HEK293T (cell line): ENCODE data around the gene BHLHE23.

Experiments
- CTCF ChIA-PET: fragments of 350-600 bp; formaldehyde crosslinking; extraction: SDS; loops from one replicate; lab custom pipeline; 2021; ENCODE audit warnings: antibody characterized with exemption, inconsistent platforms; lab: Yijun Ruan, JAX
- POLR2A ChIA-PET: fragments of 350-600 bp; formaldehyde crosslinking; extraction: SDS; loops from one replicate; lab custom pipeline; 2020; ENCODE audit warnings: antibody characterized with exemption, inconsistent platforms; lab: Yijun Ruan, JAX
- DNase-seq: peaks from one replicate; pipeline ENCODE4 v3.0.0; 2012; ENCODE audit warnings: mixed read lengths; ENCODE audit errors: extremely low spot score
- ARNT ChIP-seq: fragments of 450-650 bp; IDR thresholded peaks from 2 replicates; pipeline ENCODE4 v1.6.1; 2017; ENCODE audit warnings: mild to moderate bottlenecking
- BHLHE40 ChIP-seq: fragments of 450-650 bp; IDR thresholded peaks from 2 replicates; pipeline ENCODE4 v1.6.1; 2016; ENCODE audit warnings: mild to moderate bottlenecking, moderate library complexity, borderline replicate concordance
- CTBP1 ChIP-seq: fragments of 450-650 bp; IDR thresholded peaks from 2 replicates; pipeline ENCODE4 v1.6.1; 2016; ENCODE audit warnings: borderline replicate concordance
- ELF4 ChIP-seq: fragments of 450-650 bp; IDR thresholded peaks from 2 replicates; pipeline ENCODE4 v1.6.1; 2017; ENCODE audit warnings: antibody characterized with exemption
- FOXA1 ChIP-seq: fragments of 450-650 bp; IDR thresholded peaks from 2 replicates; pipeline ENCODE4 v1.6.1; 2016; ENCODE audit warnings: mild to moderate bottlenecking
- FOXK2 ChIP-seq: fragments of 450-650 bp; IDR thresholded peaks from 2 replicates; pipeline ENCODE4 v1.6.1; 2016; ENCODE audit warnings: mild to moderate bottlenecking
- FOXM1 ChIP-seq: fragments of 450-650 bp; IDR thresholded peaks from 2 replicates; pipeline ENCODE4 v1.6.1; 2017; ENCODE audit warnings: mild to moderate bottlenecking, borderline replicate concordance
- HDGF ChIP-seq: fragments of 450-650 bp; IDR thresholded peaks from 2 replicates; pipeline ENCODE4 v1.6.1; 2017; ENCODE audit warnings: antibody characterized with exemption, borderline replicate concordance
- L3MBTL2 ChIP-seq: fragments of 450-650 bp; conservative IDR thresholded peaks from 2 replicates; pipeline ENCODE4 v1.6.1; 2016; ENCODE audit warnings: mild to moderate bottlenecking
- LEF1 ChIP-seq: fragments of 450-650 bp; IDR thresholded peaks from 2 replicates; pipeline ENCODE4 v1.6.1; 2017; ENCODE audit warnings: mild to moderate bottlenecking, borderline replicate concordance
- NFRKB ChIP-seq: fragments of 450-650 bp; IDR thresholded peaks from 2 replicates; pipeline ENCODE4 v1.6.1; 2016; ENCODE audit warnings: mild to moderate bottlenecking, moderate library complexity
- PKNOX1 ChIP-seq: fragments of 450-650 bp; IDR thresholded peaks from 2 replicates; pipeline ENCODE4 v1.6.1; 2016
- SP1 ChIP-seq: fragments of 450-650 bp; IDR thresholded peaks from 2 replicates; pipeline ENCODE4 v1.6.1; 2017
- SUZ12 ChIP-seq: fragments of 450-650 bp; IDR thresholded peaks from 2 replicates; pipeline ENCODE4 v1.6.1; 2016; ENCODE audit warnings: mild to moderate bottlenecking
- TARDBP ChIP-seq: fragments of 450-650 bp; IDR thresholded peaks from 2 replicates; pipeline ENCODE4 v1.6.1; 2016
- ZNF384 ChIP-seq: fragments of 450-650 bp; IDR thresholded peaks from 2 replicates; pipeline ENCODE4 v1.6.1; 2016

BHLHE23 gene

GRCh38 chr20:62979310-62979709 lies 27.5 kb downstream of the BHLHE23 start:
- DNase-seq: no peak
- CTCF ChIA-PET: no interaction called here
- POLR2A ChIA-PET: no interaction called here
- no peak for TF ChIP-seq CTBP1
- no peak for TF ChIP-seq FOXM1
- TF ChIP-seq L3MBTL2: no peak
- TF ChIP-seq BHLHE40: no peak
- no peak for TF ChIP-seq FOXA1
- TF ChIP-seq ELF4: no peak
- TF ChIP-seq HDGF: no peak
- no peak for TF ChIP-seq ZNF384
- no peak for TF ChIP-seq SUZ12
- no peak for TF ChIP-seq ARNT
- no peak for TF ChIP-seq PKNOX1

- CTCF ChIA-PET: no interaction called here
- POLR2A ChIA-PET: no interaction called here
- no peak for DNase-seq
- no peak for TF ChIP-seq ARNT
- TF ChIP-seq SUZ12: no peak
- no peak for TF ChIP-seq L3MBTL2
- no peak for TF ChIP-seq PKNOX1
- TF ChIP-seq LEF1: no peak
- no peak for TF ChIP-seq FOXM1
Observed at GRCh38 chr20:62978561-62978943, 28.2 kb downstream of the BHLHE23 start.

- no peak for TF ChIP-seq ZNF384
Observed at GRCh38 chr20:62977613-62978560, 28.9 kb downstream of the BHLHE23 start.

GRCh38 chr20:62976886-62977285 lies 29.9 kb downstream of the BHLHE23 start:
- CTCF ChIA-PET: no interaction called here
- POLR2A ChIA-PET: no interaction called here
- no peak for DNase-seq
- TF ChIP-seq ELF4 (no peak), BHLHE40 (no peak), TARDBP (no peak), L3MBTL2 (no peak), LEF1 (no peak), SP1 (no peak), ZNF384 (no peak), HDGF (no peak), FOXA1 (no peak), FOXK2 (no peak), SUZ12 (no peak), FOXM1 (no peak), PKNOX1 (no peak), NFRKB (no peak), CTBP1 (no peak), ARNT (no peak)

More at GRCh38 chr20:62977613-62978560, 28.9 kb downstream of the BHLHE23 start:
- DNase-seq: no peak
- ChIA-PET POLR2A (no interaction called here), CTCF (no interaction called here)

GRCh38 chr20:62975812-62976508 lies 30.8 kb downstream of the BHLHE23 start:
- CTCF ChIA-PET: no interaction called here
- POLR2A ChIA-PET: no interaction called here
- DNase-seq: no peak
- TF ChIP-seq ELF4: no peak
- no peak for TF ChIP-seq ZNF384
- TF ChIP-seq FOXK2: no peak
- no peak for TF ChIP-seq CTBP1
- TF ChIP-seq FOXA1: no peak
- no peak for TF ChIP-seq FOXM1
- no peak for TF ChIP-seq NFRKB
- no peak for TF ChIP-seq SP1
- no peak for TF ChIP-seq LEF1
- TF ChIP-seq PKNOX1: no peak
- no peak for TF ChIP-seq SUZ12
- no peak for TF ChIP-seq L3MBTL2
- TF ChIP-seq ARNT: no peak
- TF ChIP-seq HDGF: no peak
- no peak for TF ChIP-seq TARDBP
- TF ChIP-seq BHLHE40: no peak
